Activated CD4-positive, alpha-beta T cell treated with anti-CD3 and anti-CD28 coated beads, Interleukin-2, amount 50 U/mL, for 48 hours (primary cell): ENCODE data around the gene ARID1B.
"Not testable (repeated sequence)": the region's sequence is repeated elsewhere in the genome, so short reads cannot be mapped to it uniquely, and the experiment has no call there.

Experiments
- DNase-seq, 2 experiments: peaks; one replicate each; pipeline ENCODE4 v3.0.0-alpha.2; 2020

ARID1B gene

DNA sequence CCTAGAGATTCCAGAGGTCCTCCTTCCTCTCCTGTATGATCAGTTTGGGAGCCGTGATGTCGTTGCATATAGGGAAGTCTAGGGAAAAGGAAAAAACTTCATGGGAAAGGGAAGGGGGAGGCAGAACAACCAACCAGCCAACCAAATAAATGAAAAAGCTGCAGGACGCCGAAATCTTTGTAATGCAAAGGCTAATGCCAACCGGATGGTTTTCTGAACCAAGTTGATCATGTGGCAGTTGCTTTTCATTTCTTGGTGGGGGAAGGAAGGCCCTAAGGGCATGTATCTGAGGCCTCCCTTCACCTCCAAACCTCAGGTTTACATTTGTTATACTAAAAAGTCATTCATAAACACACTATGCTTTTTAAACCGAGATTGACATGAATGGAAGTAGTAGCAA, 167.2 kb downstream of the ARID1B start:
- no peak for DNase-seq

DNA sequence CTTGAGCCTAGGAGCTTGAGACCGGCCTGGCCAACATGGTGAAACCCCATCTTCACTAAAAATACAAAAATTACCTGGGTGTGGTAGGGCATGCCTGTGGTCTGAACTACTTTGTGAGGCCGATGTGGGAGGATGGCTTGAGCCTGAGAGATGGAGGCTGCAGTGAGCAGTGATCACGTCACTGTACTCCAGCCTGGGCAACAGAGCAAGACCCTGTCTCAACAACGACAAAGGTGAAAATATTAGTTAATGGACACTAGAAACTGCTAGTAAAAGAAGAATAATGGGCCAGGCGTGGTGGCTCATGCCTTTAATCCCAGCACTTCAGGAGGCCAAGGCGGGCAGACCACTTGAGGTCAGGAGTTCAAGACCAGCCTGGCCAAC, 168.6 kb downstream of the ARID1B start:
- DNase-seq = not testable (repeated sequence)

DNA sequence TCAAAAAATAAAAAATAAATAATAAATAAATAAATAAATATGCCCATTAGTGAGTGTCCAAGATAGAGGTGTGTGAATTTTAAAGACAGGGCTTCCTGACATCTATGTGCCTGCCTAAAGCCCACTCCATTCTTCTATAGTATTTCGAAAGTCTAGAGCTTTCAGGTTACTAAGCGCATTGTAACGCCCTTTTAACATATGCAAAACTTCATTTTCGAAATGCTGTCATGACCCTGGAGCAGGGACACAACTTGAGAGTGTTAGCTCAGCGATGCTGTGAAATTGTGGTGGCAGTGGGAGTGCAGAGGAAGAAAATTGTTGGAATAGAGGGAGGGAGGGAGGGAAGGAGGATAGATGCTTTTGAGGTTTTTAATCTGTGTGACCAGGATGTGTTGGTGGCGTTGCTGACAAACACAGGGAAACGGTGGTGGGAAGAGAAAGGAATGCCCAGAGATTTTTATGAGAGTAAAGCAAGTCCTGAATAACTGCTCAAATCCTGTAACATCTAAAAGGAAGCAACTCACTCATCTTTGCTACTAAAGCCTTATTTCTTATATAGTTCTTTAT, 169.3 kb downstream of the ARID1B start:
- DNase-seq = no peak

GRCh38 chr6:156948277-156948676, 171.1 kb downstream of the ARID1B start:
- DNase-seq = no peak

DNA sequence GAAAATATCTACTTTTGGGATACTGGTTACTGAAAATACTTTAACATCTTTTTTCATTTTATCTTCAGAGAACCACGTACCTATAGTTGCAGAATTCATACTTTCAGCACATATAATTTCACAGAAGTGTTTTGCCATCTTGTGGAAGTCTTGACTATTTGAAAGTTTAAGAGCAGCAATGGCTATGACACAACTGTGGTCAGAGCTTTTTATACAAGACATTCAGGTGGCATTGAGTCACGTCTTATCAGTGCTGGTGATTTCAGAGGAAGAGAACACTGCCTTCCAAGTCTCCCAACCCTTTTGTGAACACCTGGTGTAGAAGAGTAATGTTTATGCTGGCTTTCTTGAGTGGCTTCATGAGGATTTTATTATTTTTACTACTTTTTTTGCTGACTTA, 171.6 kb downstream of the ARID1B start:
- DNase-seq = no peak

- no peak for DNase-seq
Measured at GRCh38 chr6:156949376-156949775, 172.2 kb downstream of the ARID1B start.

GRCh38 chr6:156950084-156950483, 172.9 kb downstream of the ARID1B start:
- no peak for DNase-seq

GRCh38 chr6:156950531-156950930, 173.4 kb downstream of the ARID1B start:
- DNase-seq = no peak

DNA sequence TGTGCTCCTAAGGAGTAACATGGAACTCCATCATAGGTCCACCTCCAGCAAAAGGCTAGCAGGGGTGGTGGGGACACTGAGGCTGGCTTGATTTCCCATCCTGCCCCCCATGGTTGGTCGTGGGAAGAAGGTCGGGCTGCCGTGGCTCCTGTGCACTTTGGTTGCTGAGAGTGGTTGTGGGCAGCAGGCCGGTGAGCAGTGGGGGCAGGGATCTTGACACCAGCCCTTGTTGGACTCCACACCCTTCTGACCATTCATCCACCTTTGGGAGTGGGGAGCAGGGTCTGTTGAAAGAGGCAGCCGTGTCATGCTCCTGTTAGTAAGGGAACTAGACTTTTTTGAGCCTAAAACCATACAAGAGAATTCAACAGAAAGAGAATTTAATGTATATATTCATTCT, 175.2 kb downstream of the ARID1B start:
- DNase-seq = no peak

DNA sequence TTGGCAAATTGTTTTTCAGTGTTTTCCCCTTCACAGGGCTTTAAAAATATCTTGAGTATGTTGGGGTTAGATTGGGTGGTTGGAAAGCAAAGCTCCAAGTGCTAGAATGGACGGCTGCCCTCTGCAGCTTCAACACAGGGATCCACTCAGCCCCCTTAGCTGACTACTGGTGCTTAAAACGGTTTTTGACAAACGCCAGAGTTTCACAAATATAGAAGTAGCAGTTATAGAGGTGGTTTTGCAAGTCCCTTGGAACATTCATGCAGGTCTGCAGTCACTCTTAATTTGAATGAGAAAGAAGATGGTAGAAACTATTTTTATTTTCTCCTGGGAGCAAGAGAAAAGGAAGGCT, 175.9 kb downstream of the ARID1B start:
- DNase-seq = no peak

DNA sequence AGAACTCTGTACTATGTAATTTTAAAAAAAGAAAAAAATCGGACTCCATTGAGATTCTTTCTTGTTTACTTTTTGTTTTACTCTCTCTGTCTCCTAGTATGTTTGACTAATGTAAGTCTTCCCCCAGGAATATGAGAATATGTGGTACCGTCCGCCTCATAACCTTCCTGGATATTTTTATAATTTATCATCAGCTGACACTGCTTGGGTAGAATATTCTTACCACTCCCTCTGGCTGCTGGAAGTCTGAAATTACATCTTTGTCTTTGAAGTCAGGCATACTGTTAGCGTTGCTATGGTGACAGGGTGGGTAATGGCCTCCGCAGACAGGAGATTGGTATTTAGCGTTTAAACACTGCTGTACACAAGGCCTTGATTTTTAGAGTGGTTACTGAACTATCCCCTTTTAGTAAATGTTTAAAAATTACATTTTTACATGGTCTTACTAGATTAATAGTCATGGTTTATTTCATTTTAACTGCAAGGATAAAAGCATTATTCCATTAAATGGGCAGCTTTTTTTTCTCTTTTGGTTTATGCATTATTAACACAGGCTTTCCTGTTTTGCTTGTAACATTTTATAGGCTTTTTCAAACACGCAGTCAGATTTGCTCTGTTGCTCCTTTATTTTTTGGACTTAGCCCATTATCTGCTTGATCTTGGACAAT, 176.4 kb downstream of the ARID1B start:
- DNase-seq = no peak

DNA sequence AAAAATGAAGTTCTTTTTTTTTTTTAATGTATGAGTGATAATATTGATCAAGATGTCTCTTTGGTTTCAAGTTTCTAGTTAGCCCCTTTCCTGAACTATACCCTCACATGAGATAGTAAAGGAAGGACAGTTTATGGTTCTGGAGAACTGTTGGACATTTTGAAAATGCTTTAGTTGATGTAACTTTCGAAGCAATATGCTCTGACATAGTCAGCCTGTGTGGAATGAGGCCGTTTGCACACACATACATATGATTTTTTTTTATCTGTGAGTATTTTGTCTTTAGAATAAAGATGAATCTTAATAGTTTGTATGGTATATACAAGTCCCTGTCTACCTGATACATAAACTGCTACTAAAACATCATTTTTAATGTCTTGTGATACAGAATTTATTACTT, 177.0 kb downstream of the ARID1B start:
- no peak for DNase-seq

DNA sequence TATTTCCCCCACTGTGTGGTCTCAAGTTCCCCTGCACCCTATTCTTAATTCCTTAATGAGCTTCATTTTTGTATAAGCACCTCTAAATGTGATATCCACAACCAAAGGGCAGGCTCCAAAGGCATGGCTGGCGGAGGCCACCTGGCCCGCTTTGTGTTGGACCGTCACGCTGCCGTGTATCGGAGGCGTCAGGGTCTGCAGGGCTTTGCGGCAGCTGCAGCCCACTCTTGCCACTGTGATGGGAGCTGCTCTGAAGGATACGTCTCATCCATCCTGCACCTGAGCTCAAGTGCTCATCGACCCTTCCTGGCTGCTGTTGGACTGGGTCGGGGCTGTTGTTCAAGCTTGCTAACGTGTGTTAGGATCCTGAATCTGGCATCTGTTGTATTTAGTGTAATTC, 177.6 kb downstream of the ARID1B start:
- DNase-seq = no peak

DNA sequence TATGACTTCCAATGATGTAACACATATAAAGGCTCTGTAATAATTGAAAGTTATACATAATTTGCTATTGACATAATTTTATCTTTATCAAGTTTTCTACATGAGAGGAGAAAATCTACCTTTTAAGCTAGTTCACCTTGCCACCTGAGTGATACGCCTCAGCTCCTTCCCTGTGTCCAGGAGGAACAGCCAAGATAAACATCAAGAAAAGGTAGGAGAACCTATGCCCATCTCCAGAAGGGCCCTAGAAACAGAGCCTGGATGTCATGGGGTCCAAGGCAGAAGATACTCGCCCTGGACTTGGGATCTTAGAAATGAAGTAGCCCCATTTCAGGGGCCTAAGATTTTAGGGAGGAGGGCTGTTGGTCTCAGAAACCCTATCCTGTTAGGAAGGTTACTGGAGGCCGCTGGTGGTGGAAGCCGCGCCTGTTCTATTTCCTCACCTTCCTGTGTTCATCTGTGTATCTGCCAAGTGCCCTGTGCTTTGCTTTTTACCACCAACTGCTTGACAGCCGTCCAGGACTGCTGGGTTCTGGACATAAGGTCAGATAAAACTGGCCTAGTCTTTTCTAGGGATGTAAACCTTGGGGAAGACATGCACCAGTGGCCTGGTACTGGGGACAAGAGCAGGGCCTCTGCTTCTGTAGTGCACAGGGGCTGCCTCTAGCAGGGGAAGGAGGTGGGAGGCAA, 178.5 kb downstream of the ARID1B start:
- no peak for DNase-seq

- no peak for DNase-seq
Measured at GRCh38 chr6:156956286-156956685, 179.1 kb downstream of the ARID1B start.

DNA sequence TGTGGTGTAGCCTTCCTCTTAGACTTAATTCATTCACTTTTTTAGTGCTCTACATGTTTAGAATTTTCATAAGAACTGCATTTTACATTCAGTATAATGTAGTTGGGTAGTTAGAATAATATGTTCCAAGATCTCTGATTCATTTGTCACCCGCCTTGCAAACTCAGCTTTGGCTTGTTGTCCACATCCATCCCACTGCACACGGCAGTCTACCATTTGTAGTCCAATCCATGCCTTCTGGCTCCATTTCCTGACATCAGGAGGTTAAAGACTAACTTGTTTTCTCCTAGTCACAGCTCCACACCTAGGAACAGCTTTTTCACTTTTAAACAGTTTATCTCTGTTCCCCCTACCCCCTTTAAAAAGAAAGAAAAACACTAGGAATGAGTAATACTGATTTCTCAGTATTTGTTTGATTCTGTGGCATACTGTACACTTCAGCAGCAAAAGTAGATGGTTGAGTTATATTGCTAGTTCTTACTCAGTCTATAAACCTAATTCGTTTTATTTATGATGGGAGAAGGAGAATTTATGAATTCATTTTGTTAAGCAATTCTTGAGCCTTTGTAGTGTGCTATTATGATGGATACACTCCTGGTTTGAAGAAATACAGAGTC, 180.9 kb downstream of the ARID1B start:
- no peak for DNase-seq

DNA sequence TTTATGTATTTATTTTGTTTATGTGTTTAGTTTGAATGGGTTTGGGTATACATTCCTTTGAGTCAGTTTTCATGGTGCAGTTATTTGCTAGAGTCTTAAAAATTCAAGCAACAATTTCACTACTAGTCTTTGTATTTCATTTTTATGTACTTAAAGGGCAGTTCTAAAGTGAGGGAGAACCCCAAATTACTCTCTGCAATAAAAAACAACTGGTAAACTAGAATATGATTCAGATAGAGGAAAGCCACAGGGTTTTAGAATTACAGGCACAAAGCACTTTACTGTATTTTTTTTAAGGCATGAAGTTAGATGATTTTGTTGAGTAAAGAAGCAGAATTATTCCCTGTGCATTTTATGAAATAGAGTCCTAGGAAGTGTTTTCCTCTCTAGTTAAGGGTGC, 183.3 kb downstream of the ARID1B start:
- no peak for DNase-seq

DNA sequence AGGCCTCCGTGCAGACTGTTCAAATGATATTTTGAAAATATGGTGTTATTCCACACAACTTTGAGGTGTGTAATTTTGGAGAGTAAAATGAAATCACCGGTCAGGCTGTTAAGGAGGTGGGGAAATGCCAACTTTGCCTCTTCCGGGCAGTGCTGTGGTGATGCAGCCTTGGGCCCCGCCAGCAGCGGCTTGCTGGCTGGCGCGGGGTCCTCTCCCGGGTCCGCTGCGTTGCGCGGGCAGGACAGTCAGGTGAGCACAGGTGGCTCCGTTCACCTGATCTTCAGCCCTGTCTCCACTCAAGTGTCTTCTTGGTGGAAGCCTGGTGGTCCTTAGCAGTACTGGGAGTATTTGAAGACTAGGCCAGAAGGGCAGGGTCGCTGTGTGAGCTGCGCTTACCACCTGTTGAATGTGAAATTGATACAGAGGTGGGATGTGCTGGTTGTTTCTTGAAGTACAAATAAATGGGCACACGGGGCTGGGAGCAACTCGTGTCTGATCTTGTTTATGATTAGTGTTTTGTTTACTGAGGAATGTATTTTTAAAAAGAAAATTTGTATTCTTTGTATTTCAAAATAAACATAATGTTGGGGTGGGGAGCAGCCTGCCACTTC, 184.2 kb downstream of the ARID1B start:
- no peak for DNase-seq

DNA sequence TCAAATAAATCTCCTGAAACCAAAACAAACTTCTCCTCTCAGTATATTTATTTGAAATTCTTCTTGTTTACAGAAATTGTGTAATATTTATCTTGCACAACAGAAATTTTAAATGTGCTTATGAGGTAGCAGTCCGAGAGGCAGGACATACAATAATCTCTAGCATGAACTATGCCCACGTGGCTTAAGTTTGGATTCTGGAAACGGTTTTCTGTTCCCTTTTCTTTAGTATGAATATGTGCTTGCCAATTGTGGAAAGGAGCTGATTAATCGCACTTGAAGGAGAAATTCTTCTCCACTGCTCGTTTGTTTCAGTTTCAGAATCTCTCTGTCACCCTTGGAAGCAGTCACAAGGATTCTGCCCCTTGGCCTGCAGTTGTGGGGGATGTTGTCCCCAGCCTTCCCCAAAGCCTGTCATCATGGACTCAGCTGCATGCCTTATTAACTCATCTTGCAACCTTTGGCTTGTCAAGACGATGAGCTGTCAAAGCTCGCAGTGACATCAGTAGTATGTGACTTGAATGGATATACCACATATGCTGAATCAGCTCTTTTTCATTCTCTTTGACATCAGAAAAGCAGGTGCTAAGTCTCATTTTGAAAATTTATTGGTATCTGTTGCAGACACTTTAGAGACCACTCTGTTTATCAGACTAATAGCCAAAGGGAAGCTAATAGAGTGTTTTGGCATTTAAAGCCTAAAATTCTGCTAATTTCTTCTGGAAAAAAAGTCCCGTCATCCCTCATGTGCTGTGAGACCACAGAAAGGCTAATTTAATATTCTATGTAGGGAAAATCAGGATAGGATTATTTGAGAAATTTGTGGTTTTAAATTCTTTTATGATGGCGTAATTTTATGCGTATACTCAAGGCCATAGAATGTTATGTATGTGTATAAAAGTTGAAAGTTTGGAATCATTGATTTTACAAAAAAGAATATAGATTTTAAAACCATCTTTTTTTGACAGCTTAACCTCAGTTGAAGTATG, 186.8 kb downstream of the ARID1B start:
- peak; percentile 50 to 58 for DNase-seq

DNA sequence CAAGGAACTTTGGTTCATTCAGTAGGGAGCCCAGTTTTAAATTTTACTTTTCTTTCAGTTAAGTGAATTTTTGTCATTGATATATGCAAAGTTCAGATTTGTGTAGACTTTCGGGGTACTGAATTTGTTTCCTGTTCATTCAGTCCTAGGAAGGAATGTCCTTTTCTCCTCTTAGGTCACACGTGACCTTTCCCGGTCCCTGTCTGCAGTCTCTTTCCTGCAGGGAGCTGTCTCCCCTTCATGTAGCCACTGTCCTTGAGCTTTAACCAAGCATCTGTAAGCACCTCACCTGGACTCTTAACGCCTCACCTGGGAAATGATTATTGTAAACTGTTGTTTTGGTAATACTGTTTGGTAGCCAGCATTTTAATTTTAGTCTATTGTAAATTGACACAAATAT, 190.7 kb downstream of the ARID1B start:
- no peak for DNase-seq

- DNase-seq = no peak
Measured at GRCh38 chr6:156969233-156969632, 192.1 kb downstream of the ARID1B start.

- no peak for DNase-seq
Measured at GRCh38 chr6:156970595-156971112, 193.5 kb downstream of the ARID1B start.
